Heart left ventricle (tissue), 13 donors: ENCODE measurements around the gene SLC1A4.

Source experiments
- POLR2A ChIP-seq, 2 donors: fragments of 450-650 bp; IDR thresholded peaks; one replicate each; pipeline ENCODE4 v1.6.1; 2017; ENCODE audit warnings: antibody characterized with exemption in 2 of 2, mild to moderate bottlenecking in 2 of 2, moderate library complexity in 2 of 2
- TF ChIP-seq, protein P1 (sequence below), 12 donors: fragments of 200-600 bp; sonication (generic) in 4 of 12; IDR thresholded peaks; one replicate each; pipeline versions ENCODE4 v1.5.0 to v1.8.0; 2018 to 2022; ENCODE audit warnings: antibody characterized with exemption in 12 of 12, mild to moderate bottlenecking in 5 of 12
- donor health status: ischemic (EF 13 %, LVEDD 7.1; RV severe dilation, severe dysfunction).
- donor health status: DM: no; HTN: yes; CAD: no.
- donor health status: DM: no; HTN: no; CAD: no.
- donor health status: ischemic (EF 25% LVEDD 6.9; RV normal size, moderate dysfunction).
- donor health status: ischemic (EF 25% LVEDD 5.7; RV mildly dilated, moderate dysfunction).
- donor health status: ischemic (EF 35%, LVEDD 5.7; RV mildly dilated, moderate dysfunction).
- donor health status: nonischemic (EF 11% LVEDD 7.7; RV severe dilation, severe dysfunction).
- donor health status: DM: yes; HTN: yes; CAD: no.
- donor health status: PGD.
- donor health status: ischemic (EF 29% LVEDD 5.4; RV normal size, mild dysfunction).
- donor health status: nonischemic (EF 23%, LVEDD 6.1; RV moderate dilation, normal function).

- no peak for TF ChIP-seq POLR2A (IDR thresholded peaks at IDR 0.05)
- TF ChIP-seq, protein P1, sequence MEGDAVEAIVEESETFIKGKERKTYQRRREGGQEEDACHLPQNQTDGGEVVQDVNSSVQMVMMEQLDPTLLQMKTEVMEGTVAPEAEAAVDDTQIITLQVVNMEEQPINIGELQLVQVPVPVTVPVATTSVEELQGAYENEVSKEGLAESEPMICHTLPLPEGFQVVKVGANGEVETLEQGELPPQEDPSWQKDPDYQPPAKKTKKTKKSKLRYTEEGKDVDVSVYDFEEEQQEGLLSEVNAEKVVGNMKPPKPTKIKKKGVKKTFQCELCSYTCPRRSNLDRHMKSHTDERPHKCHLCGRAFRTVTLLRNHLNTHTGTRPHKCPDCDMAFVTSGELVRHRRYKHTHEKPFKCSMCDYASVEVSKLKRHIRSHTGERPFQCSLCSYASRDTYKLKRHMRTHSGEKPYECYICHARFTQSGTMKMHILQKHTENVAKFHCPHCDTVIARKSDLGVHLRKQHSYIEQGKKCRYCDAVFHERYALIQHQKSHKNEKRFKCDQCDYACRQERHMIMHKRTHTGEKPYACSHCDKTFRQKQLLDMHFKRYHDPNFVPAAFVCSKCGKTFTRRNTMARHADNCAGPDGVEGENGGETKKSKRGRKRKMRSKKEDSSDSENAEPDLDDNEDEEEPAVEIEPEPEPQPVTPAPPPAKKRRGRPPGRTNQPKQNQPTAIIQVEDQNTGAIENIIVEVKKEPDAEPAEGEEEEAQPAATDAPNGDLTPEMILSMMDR (IDR thresholded peaks at IDR 0.05) = no peak
These were observed 83.2 kb downstream of the SLC1A4 start for GRCh38 chr2:65072181-65072970.
